NK-92 treated with Interleukin-12 subunit alpha and Interleukin-12 subunit beta, amount 100 ng/mL, for 24 hours (cell line): Measurements from ENCODE around the gene PLK5.
"Not testable (repeated sequence)": the region's sequence is repeated elsewhere in the genome, so short reads cannot be mapped to it uniquely, and the experiment has no call there.

Experiments
- DNase-seq: peaks from one replicate; lab custom pipeline; 2025; lab: John Stamatoyannopoulos, UW

The PLK5 gene

DNA sequence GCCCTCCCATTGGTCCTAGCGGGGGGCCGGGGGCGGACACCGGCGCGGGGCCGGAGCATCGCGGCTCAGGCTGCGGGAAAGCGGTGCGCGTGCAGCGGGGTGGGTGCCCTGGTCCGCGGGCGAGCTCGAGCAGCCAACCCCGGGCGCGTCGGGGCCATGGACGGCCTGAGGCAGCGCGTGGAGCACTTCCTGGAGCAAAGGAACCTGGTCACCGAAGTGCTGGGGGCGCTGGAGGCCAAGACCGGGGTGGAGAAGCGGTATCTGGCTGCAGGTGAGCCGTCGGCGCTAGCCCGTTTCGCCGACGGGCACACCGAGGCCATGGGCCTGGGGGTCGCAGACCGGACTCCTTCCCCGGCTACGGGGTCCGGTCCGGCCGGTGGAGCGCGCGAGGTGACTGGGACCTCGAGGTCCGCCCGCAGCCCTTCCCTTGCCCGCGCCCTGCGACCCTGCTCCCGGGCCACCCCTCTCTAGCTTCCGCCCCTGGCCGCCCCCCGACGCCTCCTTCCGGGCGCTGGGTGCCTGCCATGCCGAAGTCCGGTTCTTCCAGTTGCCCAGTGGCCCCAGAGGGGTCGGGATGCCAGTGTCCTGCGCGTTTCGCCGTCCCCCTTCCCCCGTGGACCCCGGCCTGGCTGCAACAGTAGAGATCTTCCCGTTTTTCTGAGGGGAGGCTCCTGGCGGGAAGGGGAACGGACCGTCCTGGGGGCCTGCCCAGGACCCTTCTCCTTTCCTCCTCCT is 32.6 kb upstream of the PLK5 start, which contains the start of gene REEP6:
REEP6 (plus strand) TSS at position 68 of the 735 bp plus-strand sequence; CDS start at position 157, 89 bp downstream.
- DNase-seq: no peak

DNA sequence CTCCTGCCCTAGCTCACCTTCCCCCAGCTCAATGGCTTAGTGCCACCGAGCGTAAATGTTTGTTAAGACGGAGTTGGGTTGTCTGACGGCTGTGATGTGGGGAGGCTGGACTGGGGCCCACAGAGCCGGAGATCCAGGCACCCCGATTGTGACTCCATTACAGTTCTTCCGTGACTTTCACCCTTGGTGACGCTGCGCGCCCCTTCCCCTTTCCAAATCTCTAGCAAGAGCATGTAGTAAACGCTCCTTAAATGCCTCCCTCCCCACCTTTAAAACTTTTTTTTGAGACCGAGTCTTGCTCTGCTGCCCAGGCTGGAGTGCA is 32.1 kb upstream of the PLK5 start:
- DNase-seq: no peak

GRCh38 chr19:1492474-1493006 is 31.3 kb upstream of the PLK5 start:
- no peak for DNase-seq

- no peak for DNase-seq
Observed at GRCh38 chr19:1494115-1494815, 29.6 kb upstream of the PLK5 start.

DNA sequence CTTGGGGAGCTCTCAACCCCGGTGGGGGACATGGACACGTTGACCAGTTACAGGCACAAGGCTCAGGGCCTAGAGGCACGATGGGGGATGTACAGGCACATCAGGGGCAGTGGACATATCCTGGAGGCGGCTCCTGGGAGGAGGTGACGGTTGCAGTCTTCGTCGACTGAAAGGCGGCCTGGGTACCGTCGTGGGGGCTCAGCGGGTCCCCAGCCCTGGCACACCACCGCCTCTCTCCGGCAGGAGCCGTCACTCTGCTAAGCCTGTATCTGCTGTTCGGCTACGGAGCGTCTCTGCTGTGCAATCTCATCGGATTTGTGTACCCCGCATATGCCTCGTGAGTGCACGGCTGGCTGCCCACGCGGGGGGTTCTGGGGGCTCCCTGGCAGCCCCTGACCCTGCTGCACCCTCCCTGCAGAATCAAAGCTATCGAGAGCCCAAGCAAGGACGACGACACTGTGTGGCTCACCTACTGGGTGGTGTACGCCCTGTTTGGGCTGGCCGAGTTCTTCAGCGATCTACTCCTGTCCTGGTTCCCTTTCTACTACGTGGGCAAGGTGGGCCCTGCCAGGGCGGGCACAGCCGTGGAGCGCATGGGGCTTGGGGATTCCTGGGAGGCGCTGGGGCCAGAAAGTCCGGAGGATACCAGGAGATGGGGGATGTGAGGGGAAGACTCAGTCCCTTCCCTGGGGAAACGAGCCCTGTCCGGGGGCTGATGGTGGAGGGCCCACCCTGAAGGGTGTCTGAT is 28.7 kb upstream of the PLK5 start:
- DNase-seq: no peak

DNA sequence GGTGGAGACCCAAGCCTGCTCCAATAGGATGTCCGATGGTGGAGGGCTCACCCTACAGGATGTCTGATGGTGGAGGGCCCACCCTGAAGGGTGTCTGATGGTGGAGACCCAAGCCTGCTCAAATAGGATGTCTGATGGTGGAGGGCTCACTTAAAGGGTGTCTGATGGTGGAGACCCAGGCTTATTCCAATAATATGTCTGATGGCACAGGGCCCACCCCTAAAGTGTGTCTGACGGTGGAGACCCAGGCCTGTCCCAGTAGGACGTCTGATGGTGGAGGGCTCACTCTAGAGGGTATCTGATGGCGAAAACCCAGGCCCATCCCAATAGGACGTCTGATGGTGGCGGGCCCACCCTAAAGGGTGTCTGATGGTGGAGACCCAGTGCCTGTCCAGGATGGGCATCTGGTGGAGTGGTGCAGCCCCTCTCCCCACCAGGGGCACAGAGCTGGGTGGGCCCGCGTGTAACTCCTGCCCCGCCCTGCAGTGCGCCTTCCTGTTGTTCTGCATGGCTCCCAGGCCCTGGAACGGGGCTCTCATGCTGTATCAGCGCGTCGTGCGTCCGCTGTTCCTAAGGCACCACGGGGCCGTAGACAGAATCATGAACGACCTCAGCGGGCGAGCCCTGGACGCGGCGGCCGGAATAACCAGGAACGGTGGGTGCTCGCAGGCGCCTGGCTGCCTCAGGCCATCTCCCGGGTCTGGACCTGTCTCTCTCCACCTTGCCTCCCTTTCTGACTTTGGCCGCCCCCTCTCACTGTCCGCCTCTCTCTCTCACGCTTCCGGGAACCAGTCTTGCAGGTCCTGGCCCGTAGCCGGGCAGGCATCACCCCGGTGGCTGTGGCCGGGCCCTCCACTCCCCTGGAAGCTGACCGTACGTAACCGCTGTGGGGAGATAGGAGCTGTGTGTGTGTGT is 27.8 kb upstream of the PLK5 start:
- no peak for DNase-seq

DNA sequence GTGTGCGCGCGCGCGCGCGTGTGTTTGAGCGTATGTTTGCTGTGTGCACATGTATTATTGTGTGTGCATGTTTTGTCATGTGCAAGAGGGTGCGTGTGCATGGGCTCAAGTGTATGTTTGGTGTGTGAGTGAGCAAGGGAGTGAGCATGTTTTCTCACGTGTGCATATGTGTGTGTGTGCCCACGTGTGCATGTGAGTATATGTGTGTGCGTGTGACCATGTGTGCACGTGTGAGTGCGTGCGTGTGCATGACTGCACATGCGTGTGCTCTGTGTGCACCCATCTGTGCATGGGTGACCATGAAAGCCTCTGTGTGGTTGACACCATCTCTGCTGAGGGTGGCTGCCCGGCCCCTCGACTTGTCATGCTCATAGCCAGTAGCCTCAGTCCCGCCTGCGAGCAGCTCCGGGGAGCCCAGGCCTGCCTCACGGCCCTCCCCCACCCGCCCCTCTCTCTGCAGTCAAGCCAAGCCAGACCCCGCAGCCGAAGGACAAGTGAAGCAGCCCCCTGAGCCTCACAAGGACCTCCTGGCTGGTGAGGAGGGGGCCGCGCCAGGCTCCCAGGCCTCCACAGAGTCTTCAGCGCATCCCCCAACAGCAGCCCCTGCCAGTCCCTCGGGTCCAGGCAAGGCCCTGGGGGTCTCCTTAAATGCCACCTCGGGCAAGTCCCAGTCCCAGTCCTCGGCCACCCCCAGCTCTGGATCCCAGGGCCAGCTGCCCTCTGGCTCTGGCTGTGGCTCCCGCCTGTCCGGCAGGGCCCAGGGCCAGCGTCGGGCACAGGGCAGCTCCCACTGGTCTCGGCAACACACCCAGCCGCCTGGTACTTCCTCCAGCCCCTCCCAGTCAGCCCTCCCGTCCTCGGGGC is 26.9 kb upstream of the PLK5 start:
- no peak for DNase-seq

- no peak for DNase-seq
Observed at GRCh38 chr19:1497578-1498235, 26.2 kb upstream of the PLK5 start.

GRCh38 chr19:1499231-1499630 is 24.6 kb upstream of the PLK5 start:
- DNase-seq: not testable (repeated sequence)

GRCh38 chr19:1501200-1501595 is 22.7 kb upstream of the PLK5 start:
- no peak for DNase-seq

DNA sequence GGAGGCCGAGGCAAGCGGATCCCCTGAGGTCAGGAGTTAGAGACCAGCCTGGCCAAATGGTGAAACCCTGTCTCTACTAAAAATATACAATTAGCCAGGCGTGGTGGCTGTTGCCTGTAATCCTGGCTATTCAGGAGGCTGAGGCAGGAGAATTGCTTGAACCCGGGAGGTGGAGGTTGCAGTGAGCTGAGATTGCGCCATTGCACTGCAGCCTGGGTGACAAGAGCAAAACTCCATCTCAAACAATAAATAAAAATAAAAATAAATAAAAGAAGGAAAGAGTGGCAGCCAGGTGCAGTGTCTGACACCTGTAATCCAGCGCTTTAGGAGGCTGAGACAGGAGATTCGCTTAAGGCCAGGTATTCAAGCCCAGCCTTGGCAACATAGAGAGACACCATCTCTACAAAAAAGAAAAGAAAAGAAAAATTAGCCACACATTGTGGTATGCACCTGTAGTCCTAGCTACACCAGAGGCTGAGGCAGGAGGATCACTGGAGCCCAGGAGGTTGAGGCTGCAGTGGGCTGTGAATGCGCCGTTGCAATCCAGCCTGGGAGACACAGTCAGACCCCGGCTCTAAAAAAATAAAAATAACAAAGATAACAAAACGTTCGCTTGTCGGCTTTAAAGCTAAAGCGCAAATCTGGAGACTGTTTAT is 21.3 kb upstream of the PLK5 start:
- no peak for DNase-seq

- no peak for DNase-seq
Observed at GRCh38 chr19:1503089-1503924, 20.6 kb upstream of the PLK5 start.

GRCh38 chr19:1503925-1504773 is 19.7 kb upstream of the PLK5 start:
- no peak for DNase-seq

- no peak for DNase-seq
Observed at GRCh38 chr19:1505012-1505411, 18.9 kb upstream of the PLK5 start.

GRCh38 chr19:1505991-1506881 is 17.6 kb upstream of the PLK5 start:
- DNase-seq: no peak

DNA sequence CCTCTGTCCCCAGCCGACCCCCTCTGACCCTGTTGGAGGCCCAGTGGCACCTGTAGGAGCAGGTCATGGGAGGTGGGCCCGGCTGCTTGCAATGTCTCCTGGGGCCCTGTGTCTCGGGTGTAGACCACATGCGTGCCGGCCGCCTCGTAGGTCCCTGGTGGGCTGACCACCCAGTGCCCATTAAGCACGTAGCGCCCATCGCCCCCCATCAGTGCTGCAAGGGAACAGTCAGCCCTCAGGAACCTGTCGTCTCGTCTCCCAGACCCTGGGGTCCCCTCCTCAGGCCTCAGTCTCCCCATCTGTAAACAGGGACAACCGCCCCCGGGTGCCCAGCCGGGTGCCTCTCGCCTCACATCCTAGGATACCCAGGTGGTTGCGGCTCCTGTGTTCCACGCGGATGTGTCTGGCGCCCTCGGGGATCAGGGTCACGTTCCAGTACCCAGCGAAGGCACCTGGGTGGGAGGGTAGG is 16.7 kb upstream of the PLK5 start:
- no peak for DNase-seq
